Rectal smooth muscle tissue (tissue), 1 donor: ENCODE measurements around the gene ANO10.

ENCODE experiments used
- H3K27ac ChIP-seq: one replicate; pipeline ENCODE4 v1.7.0; 2013; ENCODE audit warnings: low read depth, low read length, inconsistent platforms
- H3K27me3 ChIP-seq: one replicate; pipeline ENCODE4 v1.7.0; 2013; ENCODE audit warnings: low read length; ENCODE audit not compliant: control insufficient read depth, insufficient read depth
- H3K36me3 ChIP-seq: one replicate; pipeline ENCODE4 v1.7.0; 2013; ENCODE audit warnings: low read length; ENCODE audit not compliant: control insufficient read depth, insufficient read depth
- H3K4me1 ChIP-seq: one replicate; pipeline ENCODE4 v1.7.0; 2013; ENCODE audit warnings: low read length; ENCODE audit not compliant: control insufficient read depth, insufficient read depth
- H3K4me3 ChIP-seq: one replicate; pipeline ENCODE4 v1.7.0; 2013; ENCODE audit warnings: low read length
- H3K9ac ChIP-seq: one replicate; pipeline ENCODE4 v1.7.0; 2013; ENCODE audit warnings: low read length

Gene ANO10

GRCh38 chr3:43379343-43379742 lies 242.5 kb downstream of the ANO10 start:
- peak overlapping the region; percentile 86 for H3K27ac ChIP-seq
- H3K36me3 ChIP-seq = no peaks in the 10 kb centered on the region
- H3K27me3 ChIP-seq = no peaks in the 10 kb centered on the region
- H3K4me1 ChIP-seq = peaks cover 12% of the 10 kb centered on the region
- H3K4me3 ChIP-seq = no peak overlapping the region
- no peak overlapping the region for H3K9ac ChIP-seq

DNA sequence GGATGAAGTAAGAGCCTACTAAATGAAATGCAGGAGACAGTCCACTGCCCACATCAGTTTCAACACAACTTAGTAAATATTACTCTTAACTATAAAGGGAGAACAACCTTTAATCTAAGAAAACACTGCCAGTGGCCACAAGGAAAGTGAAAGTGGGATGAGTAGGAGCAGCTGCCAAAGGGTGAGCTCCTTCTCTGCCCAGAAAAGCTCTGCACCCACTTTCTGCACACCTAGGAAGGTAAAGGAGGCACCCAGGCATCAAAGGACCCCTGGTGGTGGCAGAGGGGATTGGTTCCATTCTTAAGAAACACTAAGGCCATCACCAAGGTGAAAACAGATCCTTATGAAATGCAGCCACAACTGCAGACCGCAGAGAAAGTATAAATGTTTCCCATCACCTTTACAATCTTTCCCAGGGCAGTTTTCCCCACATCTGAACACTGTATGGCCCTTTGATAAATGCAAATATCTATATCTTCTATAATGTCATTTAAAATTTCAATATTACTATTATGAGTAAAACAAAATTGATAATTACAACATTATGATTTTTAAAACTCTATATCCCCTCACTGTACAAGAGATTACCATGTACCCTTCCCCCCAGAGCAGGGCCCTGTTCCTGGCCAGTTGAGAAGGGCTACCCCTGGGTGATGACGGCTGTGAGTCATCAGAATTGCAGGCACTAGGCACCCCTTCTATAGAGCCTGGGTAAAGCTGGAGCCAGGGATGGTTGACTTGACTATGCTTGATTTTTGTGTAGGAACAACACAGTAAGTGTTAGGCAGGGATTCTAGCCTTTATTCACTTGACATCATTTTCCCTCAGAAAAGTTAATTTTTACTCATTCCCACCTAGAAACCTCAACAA lies 243.5 kb downstream of the ANO10 start:
- H3K27ac ChIP-seq = peak overlapping the region; percentile 86
- H3K4me3 ChIP-seq = no peak overlapping the region
- H3K27me3 ChIP-seq = no peaks in the 10 kb centered on the region
- H3K9ac ChIP-seq = no peak overlapping the region
- H3K36me3 ChIP-seq = no peaks in the 10 kb centered on the region
- peaks cover 12% of the 10 kb centered on the region for H3K4me1 ChIP-seq

- no peak overlapping the region for H3K27ac ChIP-seq
- H3K27me3 ChIP-seq = no peaks in the 10 kb centered on the region
Measured at GRCh38 chr3:43373560-43373928, 248.3 kb downstream of the ANO10 start.

GRCh38 chr3:43372809-43373559 lies 248.8 kb downstream of the ANO10 start:
- Histone ChIP-seq H3K36me3 (no peaks in the 10 kb centered on the region), H3K9ac (no peak overlapping the region), H3K4me3 (no peak overlapping the region), H3K27ac (no peak overlapping the region), H3K27me3 (no peaks in the 10 kb centered on the region), H3K4me1 (peaks cover under 1% of the 10 kb centered on the region)

More at GRCh38 chr3:43373560-43373928, 248.3 kb downstream of the ANO10 start:
- Histone ChIP-seq H3K4me3 (no peak overlapping the region), H3K4me1 (peaks cover 5% of the 10 kb centered on the region), H3K36me3 (no peaks in the 10 kb centered on the region), H3K9ac (no peak overlapping the region)

DNA sequence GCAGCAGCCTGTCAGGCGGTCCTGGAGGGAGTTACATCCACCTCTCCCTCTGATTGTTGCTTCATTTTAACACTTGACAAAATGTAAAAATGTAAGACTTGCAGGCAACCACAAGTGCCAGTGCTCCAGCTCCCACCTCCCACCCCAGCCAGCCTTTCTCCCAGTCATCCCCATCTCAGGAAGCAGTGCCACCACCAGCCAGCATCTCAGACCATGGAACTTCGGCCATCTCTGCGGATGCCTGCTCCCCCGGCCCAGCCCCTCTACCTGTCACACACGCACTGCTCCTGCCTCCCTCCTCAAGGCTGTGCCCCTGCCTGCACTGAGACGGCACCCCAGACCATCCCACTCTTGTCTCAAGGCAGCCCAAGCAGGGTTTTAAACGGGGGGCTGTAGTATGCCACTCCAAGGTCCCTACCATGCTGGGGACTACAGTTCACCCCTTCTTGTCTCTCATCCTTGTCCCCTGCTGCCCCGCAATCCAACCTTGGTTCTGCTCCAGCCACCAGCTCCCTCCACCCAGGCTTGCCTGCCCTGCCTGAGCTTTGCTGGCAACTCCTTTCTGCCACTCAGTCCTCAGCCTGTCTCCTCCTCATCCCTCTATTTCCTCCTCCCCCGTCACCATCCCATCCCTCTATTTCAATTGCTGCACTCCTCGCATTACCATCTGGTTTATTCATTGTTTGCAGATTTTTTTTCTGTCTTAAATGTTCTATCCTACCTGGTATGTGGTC lies 249.6 kb downstream of the ANO10 start:
- Histone ChIP-seq H3K4me1 (no peaks in the 10 kb centered on the region), H3K27me3 (no peaks in the 10 kb centered on the region), H3K27ac (no peak overlapping the region), H3K9ac (no peak overlapping the region), H3K4me3 (no peak overlapping the region), H3K36me3 (no peaks in the 10 kb centered on the region)

- no peaks in the 10 kb centered on the region for H3K27me3 ChIP-seq
- H3K36me3 ChIP-seq = no peaks in the 10 kb centered on the region
- no peak overlapping the region for H3K4me3 ChIP-seq
- no peak overlapping the region for H3K9ac ChIP-seq
- no peaks in the 10 kb centered on the region for H3K4me1 ChIP-seq
- H3K27ac ChIP-seq = no peak overlapping the region
Measured at GRCh38 chr3:43371494-43371893, 250.3 kb downstream of the ANO10 start.

- no peak overlapping the region for H3K27ac ChIP-seq
- no peaks in the 10 kb centered on the region for H3K27me3 ChIP-seq
- H3K9ac ChIP-seq = no peak overlapping the region
- H3K4me1 ChIP-seq = no peaks in the 10 kb centered on the region
- peaks cover 4% of the 10 kb centered on the region for H3K36me3 ChIP-seq
- H3K4me3 ChIP-seq = no peak overlapping the region
Measured at GRCh38 chr3:43370293-43370980, 251.4 kb downstream of the ANO10 start.

DNA sequence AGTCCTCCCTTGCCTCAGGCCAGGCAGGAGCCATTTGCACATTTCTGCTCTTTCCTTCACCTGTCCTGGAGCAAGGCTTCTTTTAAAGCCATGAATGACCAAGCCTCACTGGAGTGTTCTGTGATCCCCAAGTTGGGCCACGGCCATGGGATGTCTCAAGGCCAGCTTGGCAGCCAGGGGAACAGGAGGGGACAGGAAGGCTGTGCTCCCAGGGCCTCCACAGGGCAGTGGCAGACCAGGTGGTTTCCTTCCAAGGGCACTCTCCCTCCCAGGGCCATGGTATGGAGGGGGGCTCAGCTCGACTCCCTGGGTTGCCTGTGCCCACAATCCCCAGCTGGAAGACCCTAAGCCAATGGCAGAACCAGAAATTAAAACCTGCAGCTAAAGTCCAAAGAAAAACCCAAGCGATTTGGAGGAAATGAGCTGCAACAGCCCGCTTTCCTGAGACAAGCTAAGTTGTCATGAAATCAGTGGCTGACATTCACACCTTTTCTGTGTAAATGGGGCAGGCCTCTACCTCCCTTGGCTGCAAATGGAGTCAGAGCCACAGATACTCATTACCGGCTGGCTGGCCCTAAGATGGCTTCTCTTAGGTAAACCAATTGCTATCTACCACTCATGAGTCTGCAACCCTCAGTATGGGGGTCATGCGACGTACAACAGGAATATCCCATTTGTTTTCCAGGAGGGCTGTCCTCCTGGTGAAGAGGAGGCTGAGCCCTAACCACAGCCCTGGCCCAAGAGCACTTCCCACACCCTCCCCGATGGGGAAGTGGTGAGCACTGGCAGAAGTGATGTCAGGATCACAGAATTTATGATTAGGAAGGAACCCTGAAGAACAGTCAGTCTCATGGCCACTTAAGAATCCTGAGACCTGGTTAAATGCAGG lies 252.2 kb downstream of the ANO10 start:
- Histone ChIP-seq H3K9ac (no peak overlapping the region), H3K27me3 (no peaks in the 10 kb centered on the region), H3K4me3 (no peak overlapping the region), H3K36me3 (peaks cover 4% of the 10 kb centered on the region), H3K27ac (no peak overlapping the region), H3K4me1 (no peaks in the 10 kb centered on the region)

DNA sequence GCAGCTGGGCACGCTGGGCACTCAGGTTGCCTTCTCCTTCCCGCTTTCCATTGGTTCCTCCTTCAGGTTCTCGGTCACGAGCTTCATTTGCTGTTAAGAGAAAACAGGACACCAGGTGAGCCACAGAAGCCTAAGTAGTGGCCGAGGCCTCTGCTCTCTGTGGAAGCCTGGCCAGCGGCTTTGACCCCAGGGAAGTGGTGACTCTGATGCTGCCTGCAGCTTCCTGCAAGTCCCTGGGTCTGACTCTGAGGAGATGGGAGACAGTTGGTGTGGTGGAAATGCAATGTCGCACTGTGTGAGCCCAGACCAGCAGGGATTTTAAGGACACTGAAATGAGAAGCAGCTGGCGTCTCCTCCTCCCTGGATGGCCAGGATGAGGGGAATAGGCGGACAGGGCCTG lies 254.9 kb downstream of the ANO10 start:
- Histone ChIP-seq H3K9ac (no peak overlapping the region), H3K36me3 (peaks cover 4% of the 10 kb centered on the region), H3K4me3 (no peak overlapping the region), H3K27me3 (no peaks in the 10 kb centered on the region), H3K4me1 (no peaks in the 10 kb centered on the region), H3K27ac (no peak overlapping the region)

- Histone ChIP-seq H3K27ac (no peak overlapping the region), H3K9ac (no peak overlapping the region), H3K4me1 (no peaks in the 10 kb centered on the region), H3K36me3 (peaks cover 4% of the 10 kb centered on the region), H3K27me3 (no peaks in the 10 kb centered on the region), H3K4me3 (no peak overlapping the region)
Measured at GRCh38 chr3:43366481-43366880, 255.3 kb downstream of the ANO10 start.

DNA sequence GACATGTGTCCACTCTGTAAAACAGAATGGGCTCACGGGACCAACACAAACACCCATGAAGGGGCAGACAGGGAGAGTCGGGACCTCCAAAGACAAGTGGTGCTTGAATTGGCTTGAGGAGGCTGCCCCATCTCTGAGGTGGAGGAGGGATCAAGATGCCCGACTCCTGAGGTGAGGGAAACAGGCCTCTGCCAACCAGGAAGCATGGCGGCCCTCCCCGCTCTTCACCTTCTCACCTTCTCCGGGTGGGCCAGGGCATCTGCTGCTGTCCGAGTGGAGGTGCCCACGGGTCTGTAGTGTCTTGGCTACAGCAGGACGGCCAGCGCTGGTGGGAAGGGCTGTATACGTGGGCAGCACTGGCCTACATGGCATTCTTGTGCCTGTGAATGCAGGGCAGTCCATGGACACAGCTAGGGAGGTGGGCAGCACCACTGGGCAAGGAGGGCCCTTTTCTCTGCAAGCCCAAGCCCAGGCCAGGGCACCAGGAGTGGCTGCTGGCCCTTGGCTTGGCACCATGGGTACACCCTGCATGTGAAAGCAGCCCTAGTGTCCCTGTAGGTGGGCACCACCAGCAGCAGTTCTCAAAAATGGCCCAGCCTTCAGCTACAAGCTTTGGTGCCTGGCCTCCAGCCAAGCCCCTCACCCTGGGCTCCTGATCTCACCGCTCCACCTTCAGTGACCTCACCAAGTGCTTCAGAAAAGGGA lies 256.1 kb downstream of the ANO10 start:
- peaks cover 4% of the 10 kb centered on the region for H3K36me3 ChIP-seq
- H3K27ac ChIP-seq = no peak overlapping the region
- no peak overlapping the region for H3K4me3 ChIP-seq
- H3K9ac ChIP-seq = no peak overlapping the region
- no peaks in the 10 kb centered on the region for H3K27me3 ChIP-seq
- H3K4me1 ChIP-seq = no peaks in the 10 kb centered on the region
